ENCODE data around the gene NSUN3.
"Not testable (repeated sequence)": the region's sequence is repeated elsewhere in the genome, so short reads cannot be mapped to it uniquely, and the experiment has no call there.

NSUN3 gene

DNA sequence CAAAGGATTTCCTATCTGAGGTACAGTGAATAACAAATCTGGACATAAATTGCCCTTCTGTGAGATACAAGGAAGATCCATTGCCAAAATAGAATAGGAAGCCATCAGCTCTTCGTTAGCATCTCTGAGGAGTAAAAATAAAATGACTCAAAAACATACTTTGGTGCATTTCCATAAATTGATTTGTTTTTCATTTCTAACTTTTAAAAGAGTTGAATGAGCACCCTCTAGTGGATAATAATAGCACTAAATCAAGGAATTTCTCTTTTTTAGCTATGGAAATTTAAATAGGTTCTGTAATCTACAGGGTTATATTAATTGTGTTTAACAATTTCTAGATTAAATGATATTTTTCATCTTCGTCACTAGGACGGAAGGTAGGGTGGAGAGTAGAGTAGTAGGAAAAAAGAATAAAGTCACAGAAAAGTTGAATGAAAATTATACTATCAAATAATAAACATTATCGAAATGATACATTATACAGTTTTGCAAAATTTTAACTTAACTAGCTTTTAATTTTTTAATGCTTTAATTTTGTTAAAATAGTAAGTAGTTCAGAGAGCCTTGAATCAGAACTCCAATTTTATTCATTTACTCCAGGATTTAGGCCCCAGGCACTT, 6.4 kb downstream of the NSUN3 start:
- no peak for DNase-seq (ENCODE audit: low read depth, low spot score)

DNA sequence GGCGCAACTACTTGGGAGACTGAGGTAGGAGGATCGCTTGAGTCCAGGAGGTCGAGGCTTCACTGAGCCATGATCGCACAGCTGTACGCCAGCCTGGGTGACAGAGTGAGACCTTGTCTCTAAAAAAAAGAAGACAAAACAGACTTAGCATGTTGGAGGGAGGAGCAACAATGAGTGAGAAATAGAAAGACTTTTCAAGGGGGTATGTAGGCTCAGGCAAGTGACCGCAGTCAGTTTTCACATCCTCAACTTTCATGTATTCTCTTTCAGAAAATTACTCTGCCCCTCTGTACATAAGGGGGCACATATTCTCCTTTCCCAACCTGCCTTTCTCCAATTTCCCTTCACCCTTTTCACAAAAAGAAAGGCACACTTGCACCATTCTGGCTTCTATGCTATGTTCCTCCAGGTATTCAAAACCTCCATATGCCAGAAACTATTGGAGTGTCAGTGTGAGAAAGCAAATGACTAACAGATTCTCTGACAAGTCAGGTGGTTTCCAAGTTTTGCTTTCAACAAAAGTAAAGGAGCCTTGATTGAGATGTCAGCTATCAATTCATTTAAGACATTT, 7.6 kb downstream of the NSUN3 start:
- no peak for DNase-seq (ENCODE audit: low read depth, low spot score)

DNA sequence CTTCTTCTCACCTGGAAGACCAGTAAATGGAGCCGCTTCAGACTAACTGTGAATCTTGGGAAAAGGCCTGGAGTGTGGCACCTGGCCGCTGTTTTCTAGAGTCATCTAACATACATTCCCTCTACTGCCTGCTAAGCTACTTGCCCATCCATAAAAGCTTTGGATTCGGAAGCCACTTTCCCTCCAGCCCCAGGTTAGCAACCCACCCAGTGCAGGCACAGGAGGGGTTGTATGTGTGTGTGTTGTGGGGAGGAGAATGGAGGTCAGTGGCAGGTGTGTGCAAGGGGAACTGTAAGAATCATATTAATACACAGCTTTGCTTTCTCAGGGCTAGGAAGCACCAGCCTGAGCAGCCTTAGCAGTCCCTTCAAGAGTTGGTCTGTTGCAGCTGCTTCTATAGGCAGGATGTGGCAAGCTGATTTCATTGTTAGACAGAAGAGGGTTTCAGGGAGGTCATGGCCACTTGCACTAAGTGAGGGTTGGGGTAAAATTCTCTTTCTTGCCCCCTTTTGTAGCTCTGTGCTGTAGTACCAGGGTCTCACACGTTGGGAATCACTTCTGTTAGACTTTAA, 8.9 kb downstream of the NSUN3 start:
- DNase-seq (ENCODE audit: low read depth, low spot score) = no peak

DNA sequence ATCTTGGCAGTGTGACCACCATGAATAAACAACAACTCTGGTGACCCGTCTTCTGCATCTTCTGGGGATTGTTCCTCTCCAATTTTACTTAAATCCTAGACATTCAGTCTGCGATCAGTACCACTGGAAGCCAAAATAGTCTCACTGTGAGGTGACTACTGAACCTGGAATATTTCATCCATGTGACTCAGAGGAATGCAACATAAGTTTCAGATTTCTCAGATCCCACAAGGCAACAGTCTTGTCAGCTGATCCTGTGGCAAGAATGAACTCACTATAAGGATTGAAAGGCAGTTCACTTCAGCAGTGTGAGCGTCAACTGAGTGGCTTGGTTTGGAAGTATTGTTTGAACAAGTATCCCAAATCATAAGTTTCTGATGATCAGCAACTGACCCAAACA, 13.2 kb downstream of the NSUN3 start:
- DNase-seq (ENCODE audit: low read depth, low spot score) = no peak

DNA sequence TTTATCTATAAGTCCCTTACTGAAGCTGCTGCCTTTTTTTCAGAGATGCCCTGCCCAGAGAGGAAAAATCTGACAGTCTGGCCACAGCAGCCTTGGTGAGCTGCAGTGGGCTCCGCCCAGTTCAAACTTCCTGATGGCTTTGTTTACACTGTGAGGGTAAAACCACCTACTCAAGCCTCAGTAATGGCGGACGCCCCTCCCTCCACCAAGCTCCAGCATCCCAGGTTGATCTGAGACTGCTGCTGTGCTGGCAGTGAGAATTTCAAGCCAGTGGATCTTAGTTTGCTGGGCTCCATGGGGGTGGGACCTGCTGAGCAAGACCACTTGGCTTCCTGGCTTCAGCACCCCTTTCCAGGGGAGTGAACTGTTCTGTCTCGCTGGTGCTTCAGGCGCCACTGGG, 17.7 kb downstream of the NSUN3 start:
- peak; percentile 31 for DNase-seq (ENCODE audit: low read depth, low spot score)

DNA sequence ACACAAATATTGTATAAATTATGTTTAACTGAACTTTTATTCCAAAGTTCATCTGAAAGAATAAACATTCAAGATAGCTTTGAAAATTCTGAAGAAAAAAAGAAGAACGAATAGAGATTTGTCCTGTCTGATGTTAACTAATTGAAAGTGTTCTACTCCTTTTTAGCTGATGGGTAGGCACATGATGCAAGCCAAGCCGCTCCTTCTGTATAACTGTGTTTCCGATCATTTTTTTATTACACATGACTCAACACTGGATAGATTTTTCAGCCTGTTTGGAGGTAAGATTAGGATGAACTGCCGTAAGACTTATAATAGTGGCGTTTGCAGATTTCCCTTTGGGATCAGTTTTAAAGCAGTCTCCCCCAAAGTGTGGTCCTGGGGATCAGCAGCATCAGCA, 19.0 kb downstream of the NSUN3 start:
- no peak for DNase-seq (ENCODE audit: low read depth, low spot score)

DNA sequence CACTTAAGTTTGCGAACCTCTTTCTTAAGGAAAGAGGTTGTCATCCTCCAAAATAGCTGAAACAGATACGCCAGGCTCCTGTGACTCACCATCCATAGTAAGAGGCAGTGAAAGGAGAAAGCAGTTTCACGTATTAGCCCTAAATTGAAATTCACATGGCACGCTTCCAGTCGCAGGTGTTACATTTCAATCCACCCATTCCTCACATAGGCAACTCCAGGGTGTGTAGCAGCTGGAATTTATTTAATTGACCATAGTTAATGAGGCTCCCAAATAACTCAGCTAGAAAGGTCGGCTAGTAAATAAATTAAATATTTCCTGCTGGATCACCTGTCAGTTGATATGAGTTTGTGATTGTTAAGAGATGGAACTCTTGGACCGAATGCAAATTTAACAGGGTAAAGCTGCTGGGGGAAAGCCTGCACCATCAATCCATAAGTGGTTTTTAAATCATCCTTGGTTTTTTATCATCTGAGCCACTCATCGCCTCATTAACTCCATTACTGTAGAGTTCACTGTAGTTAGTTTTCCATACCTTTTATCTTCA, 19.6 kb downstream of the NSUN3 start:
- no peak for DNase-seq (ENCODE audit: low read depth, low spot score)

DNA sequence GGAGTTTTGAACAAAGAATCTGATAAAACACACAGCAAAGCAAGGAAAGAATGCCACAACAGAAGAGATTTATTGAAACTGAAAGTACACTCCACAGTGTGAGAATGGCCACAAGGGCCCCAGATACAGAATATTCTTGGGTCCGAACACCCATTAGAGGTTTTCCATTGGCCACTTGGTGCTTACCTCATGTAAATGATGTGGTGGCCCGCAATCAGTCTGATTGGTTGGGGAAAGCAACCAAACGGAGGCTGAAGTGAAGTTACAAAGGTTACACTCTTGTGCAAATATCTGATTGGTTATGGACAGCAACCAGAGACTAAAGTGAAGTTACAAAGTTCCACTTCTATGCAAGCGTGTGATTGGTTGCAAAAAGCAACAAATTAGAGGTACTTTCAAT, 20.4 kb downstream of the NSUN3 start:
- no peak for DNase-seq (ENCODE audit: low read depth, low spot score)

DNA sequence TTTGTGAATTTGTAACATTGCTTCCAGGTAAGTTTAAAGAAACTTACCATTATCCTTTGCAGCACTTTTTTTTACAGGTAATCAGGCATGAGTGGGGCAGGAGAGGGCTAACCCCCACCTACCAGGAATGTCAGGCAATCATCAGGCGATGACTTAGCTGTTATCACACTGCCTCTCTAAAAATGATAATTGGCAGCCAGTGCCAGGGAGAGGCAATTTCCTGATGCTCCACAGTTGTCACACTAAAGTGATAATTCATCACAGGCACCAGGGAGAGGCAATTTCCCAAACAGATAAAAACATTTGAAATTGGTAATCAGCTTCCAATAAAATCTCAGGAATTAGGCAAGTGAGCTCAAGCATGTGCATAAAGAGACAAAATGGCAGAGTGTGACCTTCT, 26.3 kb downstream of the NSUN3 start:
- DNase-seq (ENCODE audit: low read depth, low spot score) = no peak

DNA sequence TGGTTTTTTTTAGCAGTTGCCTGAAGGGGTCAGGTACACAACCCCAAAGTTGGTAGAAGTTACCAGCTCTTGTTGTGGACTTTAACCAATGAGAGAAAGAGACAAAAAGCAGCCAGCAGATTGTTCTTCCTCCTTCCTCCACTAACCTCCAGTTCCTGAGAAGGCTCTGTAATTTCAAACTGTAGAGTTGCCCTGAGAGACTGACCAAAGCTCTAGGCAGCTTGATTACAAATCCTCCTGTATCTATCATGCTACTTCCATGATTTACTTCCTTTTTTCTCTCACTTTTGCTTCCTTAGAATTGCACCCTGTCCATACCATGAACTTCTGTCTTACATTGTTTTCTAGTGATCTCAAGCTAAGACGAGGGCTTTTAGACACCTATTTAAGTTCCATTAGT, 29.2 kb downstream of the NSUN3 start:
- DNase-seq (ENCODE audit: low read depth, low spot score) = no peak

DNA sequence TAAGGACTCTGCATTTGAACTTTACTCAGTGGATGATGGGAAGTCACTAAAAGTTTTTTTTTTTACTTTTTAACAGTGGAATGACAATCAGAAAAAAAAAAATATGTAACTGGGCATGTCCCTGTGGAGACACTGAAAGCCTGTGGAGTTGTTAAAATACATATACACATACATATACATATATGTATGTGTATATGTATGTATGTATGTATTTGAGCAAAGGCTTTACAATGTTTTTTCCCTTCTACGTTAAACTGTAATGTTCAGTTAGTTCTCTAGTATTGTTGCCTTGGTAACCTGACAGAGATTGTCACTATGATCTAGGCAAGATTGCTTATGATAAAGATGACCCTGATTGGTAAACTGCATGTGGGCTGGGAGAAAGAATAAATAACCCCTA, 30.3 kb downstream of the NSUN3 start:
- no peak for DNase-seq (ENCODE audit: low read depth, low spot score)

DNA sequence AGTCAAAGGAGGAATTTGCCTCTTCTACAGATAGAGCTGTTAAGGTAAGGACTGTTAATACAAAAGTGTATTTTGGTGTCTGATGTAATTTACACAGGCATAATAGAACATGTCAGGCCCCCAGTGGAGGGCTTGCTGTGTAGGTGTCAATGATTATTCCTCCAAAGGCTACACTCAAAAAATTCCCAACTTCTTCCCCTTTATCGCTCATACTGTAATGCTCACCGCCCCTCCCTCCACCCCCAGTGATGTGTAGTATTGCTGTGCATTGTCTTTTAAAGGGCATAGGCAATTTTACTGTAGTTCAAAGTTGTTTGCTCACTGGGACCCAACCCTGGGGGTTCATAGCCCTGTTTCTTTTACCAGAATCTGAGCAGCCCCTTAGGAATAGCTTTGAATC, 32.2 kb downstream of the NSUN3 start:
- no peak for DNase-seq (ENCODE audit: low read depth, low spot score)

DNA sequence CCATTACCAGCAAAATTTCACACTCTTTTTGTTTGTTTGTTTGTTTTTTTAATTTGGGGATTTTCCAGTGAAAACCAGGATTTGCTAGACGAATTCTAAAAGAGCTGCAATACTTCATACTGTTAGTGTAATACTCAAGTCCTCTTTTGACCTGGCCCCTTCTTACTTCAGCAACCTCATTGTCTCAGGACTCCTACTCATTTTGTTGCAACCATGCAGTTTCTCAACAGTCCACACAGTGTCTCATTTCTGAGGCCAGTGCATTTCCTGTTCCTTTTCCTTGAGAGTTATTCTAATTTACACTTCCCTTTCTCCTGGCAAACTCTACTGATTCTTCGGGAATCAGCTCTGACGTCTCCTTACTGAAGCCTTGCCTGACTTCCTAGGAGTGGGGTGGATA, 35.6 kb downstream of the NSUN3 start:
- no peak for DNase-seq (ENCODE audit: low read depth, low spot score)

DNA sequence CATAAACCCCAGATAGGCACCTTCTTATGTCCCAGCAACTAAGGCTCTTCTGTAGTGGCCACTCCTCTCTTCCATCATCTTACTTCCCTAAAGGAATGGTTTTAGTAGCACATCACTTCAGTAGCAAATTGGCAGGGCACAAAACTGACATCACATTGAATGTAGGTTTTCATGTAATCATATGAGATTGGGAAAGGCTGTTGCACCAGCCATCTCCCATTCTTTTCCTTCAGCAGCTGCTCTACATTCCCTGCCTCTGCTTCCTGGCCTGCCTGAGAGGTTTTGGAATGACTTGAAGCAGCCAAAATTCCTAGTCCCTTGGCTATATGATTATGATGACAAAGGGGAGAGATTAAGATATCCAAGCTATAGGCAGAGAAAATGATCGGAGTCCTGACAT, 36.5 kb downstream of the NSUN3 start:
- no peak for DNase-seq (ENCODE audit: low read depth, low spot score)

DNA sequence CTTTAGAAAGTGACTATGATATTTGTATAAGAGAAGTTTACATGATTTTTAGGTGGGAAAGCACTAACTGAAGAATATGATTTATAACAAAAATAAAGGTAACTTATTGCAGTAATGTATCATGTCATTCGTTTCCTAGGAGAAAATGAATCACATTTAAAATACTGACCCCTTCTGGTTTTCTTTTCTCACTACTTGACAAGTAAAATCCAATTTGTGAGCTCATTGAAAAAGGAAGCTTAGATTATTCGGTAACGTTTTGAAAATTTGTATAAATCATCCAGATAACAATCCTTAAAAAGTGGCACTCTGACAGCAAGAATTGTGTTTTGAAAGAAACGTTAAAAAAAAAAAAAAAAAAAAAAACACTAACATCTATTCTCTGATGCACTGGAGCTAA, 39.0 kb downstream of the NSUN3 start:
- DNase-seq (ENCODE audit: low read depth, low spot score) = no peak

DNA sequence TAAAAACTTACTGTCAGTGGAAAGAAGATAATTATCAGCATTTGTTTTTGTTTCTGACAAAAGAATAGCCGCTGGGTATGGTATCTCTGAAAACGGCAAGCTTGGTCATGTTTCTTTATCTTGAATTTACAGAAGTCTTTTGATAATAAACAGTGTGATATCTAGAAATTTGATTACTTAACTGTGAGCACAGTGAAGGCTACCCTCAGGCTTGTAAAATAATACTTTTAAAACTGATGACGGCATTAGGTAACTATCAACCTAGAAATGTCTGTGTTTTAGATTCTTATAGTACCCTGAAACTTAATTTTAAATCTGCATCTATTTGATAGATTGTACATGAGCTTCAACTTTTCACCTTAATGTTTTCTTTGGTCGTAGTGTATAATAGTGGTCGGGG, 43.4 kb downstream of the NSUN3 start:
- no peak for DNase-seq (ENCODE audit: low read depth, low spot score)

DNA sequence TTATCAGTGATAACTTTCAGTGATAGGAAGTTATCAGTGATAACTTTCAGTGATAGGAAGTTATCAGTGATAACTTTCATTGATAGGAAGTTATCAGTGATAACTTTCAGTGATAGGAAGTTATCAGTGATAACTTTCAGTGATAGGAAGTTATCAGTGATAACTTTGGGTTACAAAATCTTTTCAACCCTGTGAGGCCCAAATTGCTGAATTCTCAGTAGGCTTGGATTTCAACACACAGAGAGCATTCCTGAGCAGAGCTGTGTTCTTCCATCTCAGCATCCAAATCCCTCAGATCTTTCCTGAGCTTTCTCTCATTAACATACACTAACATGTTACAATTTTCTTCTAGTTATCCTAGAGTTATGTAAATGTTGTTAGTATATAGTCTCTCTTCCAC, 47.4 kb downstream of the NSUN3 start:
- DNase-seq (ENCODE audit: low read depth, low spot score) = not testable (repeated sequence)

DNA sequence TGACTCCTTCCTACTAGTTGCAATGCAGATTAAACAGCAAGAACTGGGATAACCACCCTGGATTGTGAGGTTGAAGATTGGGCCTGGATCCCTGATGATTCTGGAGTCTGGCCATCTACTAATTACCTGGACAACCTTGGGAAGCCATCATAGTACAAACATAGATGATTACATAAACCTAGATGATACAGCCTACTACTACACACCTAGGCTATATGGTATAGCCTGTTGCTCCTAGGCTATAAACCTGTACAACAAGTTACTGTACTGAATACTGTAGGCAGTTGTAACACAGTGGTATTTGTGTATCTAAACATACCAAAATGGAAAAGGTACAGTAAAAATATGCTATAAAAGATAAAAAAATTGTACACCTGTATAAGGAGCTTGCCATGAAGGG, 48.0 kb downstream of the NSUN3 start:
- no peak for DNase-seq (ENCODE audit: low read depth, low spot score)

DNA sequence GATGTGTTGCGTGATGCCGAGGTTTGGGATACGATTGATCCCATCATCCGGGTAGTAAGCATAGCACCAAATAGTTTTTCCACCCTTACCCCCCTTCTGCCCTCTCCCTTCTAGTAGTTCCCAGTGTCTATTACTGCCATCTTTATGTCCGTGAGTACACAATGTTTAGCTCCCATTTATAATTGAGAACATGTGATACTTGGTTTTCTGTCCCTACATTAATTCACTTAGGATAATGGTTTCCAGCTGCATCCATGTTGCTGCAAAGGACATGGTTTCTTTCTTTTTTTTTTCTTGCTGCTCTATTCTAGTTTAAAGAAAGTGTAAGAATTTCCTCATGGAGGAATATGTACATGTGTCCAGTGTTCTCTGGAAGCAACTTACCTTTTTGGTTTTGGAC, 51.8 kb downstream of the NSUN3 start:
- no peak for DNase-seq (ENCODE audit: low read depth, low spot score)

DNA sequence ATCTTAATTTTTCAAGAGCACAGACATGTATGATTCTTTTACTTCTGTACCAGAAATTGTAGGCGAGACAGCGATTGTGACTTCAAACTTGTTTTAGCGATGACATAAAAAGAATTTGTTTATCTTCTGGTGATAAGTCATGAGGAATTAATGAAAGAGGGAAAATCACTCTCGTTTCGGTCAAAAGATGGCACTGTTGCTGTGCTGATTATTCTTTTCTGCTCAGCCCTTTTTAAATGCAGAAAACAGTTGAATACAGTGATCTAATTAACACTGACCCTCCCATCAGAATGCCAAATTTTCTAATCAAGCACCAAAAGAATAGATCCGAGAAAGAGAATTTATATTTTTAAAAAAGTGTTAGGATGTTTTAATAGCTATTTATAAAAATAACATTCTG, 52.6 kb downstream of the NSUN3 start:
- DNase-seq (ENCODE audit: low read depth, low spot score) = peak; percentile 30

DNA sequence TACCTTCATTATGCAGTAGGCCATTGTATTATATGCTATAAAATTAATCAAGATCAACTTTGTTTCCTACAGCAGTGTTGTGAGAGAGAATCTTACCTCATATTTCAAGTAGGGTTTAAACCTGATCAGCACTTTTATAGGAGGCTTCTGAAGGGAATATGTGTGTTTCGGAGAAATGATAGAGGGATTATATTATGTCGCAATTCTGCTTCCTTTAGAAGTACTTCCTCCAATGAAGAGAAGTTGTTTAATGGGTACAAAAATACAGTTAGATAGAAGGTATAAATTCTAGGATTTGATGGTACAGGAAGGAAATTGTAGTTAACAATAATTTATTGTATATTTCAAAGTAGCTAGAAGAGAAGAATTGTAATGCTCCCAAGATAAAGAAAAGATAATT, 54.9 kb downstream of the NSUN3 start:
- no peak for DNase-seq (ENCODE audit: low read depth, low spot score)

DNA sequence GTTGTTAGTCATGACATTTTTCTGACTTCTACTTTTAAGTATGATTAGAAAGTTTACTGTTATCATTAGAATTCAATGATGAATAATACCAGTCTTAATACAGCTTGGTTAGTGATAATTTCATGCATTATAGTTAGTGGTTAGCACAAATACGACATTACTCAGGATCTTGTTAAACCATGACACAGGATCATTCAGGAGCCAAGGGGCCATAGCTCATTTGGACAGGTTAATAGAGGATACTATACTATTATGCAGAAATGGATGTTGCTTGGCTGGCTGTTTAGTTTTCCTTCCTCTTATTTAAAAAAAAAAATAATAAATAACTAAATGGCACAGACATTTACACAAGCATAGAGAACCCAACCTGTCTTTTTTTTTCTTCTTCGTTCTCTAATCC, 55.5 kb downstream of the NSUN3 start:
- DNase-seq (ENCODE audit: low read depth, low spot score) = no peak

DNA sequence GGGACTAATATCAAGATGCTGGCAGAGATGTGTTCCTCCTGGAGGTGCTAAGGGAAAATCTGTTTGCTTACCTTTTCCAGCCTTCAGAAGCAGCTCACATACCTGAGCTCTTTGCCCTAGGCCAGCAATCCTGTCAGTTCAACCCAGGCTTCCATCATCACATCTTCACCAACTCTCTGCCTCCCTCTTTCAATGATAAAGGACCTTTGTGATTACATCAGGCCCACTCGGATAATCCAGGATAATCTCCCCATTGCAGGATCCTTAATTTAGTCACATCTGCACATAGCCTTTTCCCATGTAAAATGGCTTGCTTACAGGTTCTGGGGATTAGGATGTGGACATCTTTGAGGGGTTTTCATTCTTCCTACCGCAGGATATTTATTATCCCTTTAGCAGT, 58.3 kb downstream of the NSUN3 start:
- DNase-seq (ENCODE audit: low read depth, low spot score) = peak; percentile 70

DNA sequence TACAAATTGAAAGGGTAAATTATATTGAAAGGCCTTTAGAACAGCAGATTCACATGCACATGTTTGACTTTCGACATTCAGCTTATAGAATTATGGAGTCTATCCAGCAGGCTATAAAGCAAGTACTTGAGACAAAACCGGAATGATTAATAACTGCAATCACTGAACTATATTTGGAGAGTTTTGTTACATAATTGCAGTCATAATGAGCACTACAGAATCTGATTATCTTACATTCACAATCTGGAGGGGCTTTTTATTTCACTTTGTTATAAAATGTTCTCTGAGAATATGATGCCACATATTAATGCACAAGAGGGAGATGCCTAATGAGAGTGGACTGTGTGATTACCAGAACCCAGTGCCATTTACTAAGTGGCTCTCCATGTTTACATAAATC, 64.3 kb downstream of the NSUN3 start:
- DNase-seq (ENCODE audit: low read depth, low spot score) = no peak

Measured in ELF-1 (cell line).